ENCODE results near the gene CDH20. TPM values are rescaled to one million over a fixed set of nuclear protein-coding genes. Genes with fewer than 3 reads are reported as not detected.

The CDH20 gene
- total RNA-seq, 1 donor from 2014 or later, result not detected

GRCh38 chr18:61591253-61591652 lies 258.0 kb downstream of the CDH20 start:
- H3K36me3 ChIP-seq, result no peaks in the 10 kb centered on the region
- intact Hi-C loops (cut with DNase I), result no loop called here

GRCh38 chr18:61595615-61596251 lies 262.5 kb downstream of the CDH20 start:
- no peaks in the 10 kb centered on the region for H3K9me3 ChIP-seq
- no peaks in the 10 kb centered on the region for H3K36me3 ChIP-seq
- no peaks in the 10 kb centered on the region for H3K27me3 ChIP-seq
- H3K4me1 ChIP-seq, result peaks cover 26% of the 10 kb centered on the region
- TF ChIP-seq POLR2A (IDR thresholded peaks at IDR 0.05) (no peak), POLR2AphosphoS5 (IDR thresholded peaks at IDR 0.05; ENCODE audit: insufficient read depth in 1 of 2, low read depth in 1 of 2) (no peak), CTCF (IDR thresholded peaks at IDR 0.05) (no peak)
- no peak overlapping the region for H3K4me3 ChIP-seq
- DNase-seq (ENCODE audit: extremely low spot score in 2 of 2), result no peak
- H3K27ac ChIP-seq, result peak overlapping the region; percentile 25
- intact Hi-C loops (cut with DNase I), result no loop called here

More at GRCh38 chr18:61591253-61591652, 258.0 kb downstream of the CDH20 start:
- H3K9me3 ChIP-seq, result no peaks in the 10 kb centered on the region
- no peak for DNase-seq (ENCODE audit: extremely low spot score in 2 of 2)
- H3K27me3 ChIP-seq, result no peaks in the 10 kb centered on the region
- H3K27ac ChIP-seq, result no peak overlapping the region
- TF ChIP-seq POLR2AphosphoS5 (IDR thresholded peaks at IDR 0.05; ENCODE audit: insufficient read depth in 1 of 2, low read depth in 1 of 2), result no peak
- no peak overlapping the region for H3K4me3 ChIP-seq
- H3K4me1 ChIP-seq, result peaks cover 26% of the 10 kb centered on the region

GRCh38 chr18:61596296-61596695 lies 263.1 kb downstream of the CDH20 start:
- no peak overlapping the region for H3K4me3 ChIP-seq
- H3K36me3 ChIP-seq, result no peaks in the 10 kb centered on the region
- intact Hi-C loops (cut with DNase I), result no loop called here
- DNase-seq (ENCODE audit: extremely low spot score in 2 of 2), result no peak
- peaks cover 26% of the 10 kb centered on the region for H3K4me1 ChIP-seq
- peak overlapping the region; percentile 25 for H3K27ac ChIP-seq
- H3K9me3 ChIP-seq, result no peaks in the 10 kb centered on the region
- H3K27me3 ChIP-seq, result no peaks in the 10 kb centered on the region
- peak in 1 of 2 donors; percentile 42 for TF ChIP-seq POLR2AphosphoS5 (IDR thresholded peaks at IDR 0.05; ENCODE audit: insufficient read depth in 1 of 2, low read depth in 1 of 2)
- TF ChIP-seq POLR2A (IDR thresholded peaks at IDR 0.05), result no peak

- TF ChIP-seq CTCF (IDR thresholded peaks at IDR 0.05), result no peak
- no peaks in the 10 kb centered on the region for H3K36me3 ChIP-seq
- DNase-seq (ENCODE audit: extremely low spot score in 2 of 2), result no peak
- H3K27ac ChIP-seq, result no peak overlapping the region
- no peaks in the 10 kb centered on the region for H3K27me3 ChIP-seq
- peaks cover 26% of the 10 kb centered on the region for H3K4me1 ChIP-seq
- intact Hi-C loops (cut with DNase I), result no loop called here
- no peaks in the 10 kb centered on the region for H3K9me3 ChIP-seq
- H3K4me3 ChIP-seq, result no peak overlapping the region
Measured at GRCh38 chr18:61597316-61597715, 264.1 kb downstream of the CDH20 start.

GRCh38 chr18:61600422-61600821 lies 267.2 kb downstream of the CDH20 start:
- Histone ChIP-seq H3K27ac (no peak overlapping the region), H3K4me1 (peaks cover 21% of the 10 kb centered on the region), H3K27me3 (no peaks in the 10 kb centered on the region), H3K4me3 (no peak overlapping the region), H3K9me3 (no peaks in the 10 kb centered on the region), H3K36me3 (no peaks in the 10 kb centered on the region)
- TF ChIP-seq POLR2AphosphoS5 (IDR thresholded peaks at IDR 0.05; ENCODE audit: insufficient read depth in 1 of 2, low read depth in 1 of 2) (no peak), POLR2A (IDR thresholded peaks at IDR 0.05) (no peak), CTCF (IDR thresholded peaks at IDR 0.05) (no peak)
- intact Hi-C loops (cut with DNase I), result no loop called here
- DNase-seq (ENCODE audit: extremely low spot score in 2 of 2), result no peak

GRCh38 chr18:61602836-61603235 lies 269.6 kb downstream of the CDH20 start:
- DNase-seq (ENCODE audit: extremely low spot score in 2 of 2), result no peak
- no peak for TF ChIP-seq POLR2A (IDR thresholded peaks at IDR 0.05)
- no peak for TF ChIP-seq POLR2AphosphoS5 (IDR thresholded peaks at IDR 0.05; ENCODE audit: insufficient read depth in 1 of 2, low read depth in 1 of 2)
- no peak for TF ChIP-seq CTCF (IDR thresholded peaks at IDR 0.05)
- H3K9me3 ChIP-seq, result no peaks in the 10 kb centered on the region
- H3K4me1 ChIP-seq, result peaks cover 24% of the 10 kb centered on the region
- no peaks in the 10 kb centered on the region for H3K36me3 ChIP-seq
- H3K4me3 ChIP-seq, result no peak overlapping the region
- H3K27me3 ChIP-seq, result no peaks in the 10 kb centered on the region
- intact Hi-C loops (cut with DNase I), result no loop called here
- H3K27ac ChIP-seq, result no peak overlapping the region

Data from vagina (tissue), 2 donors.